ENCODE data around the gene PIK3AP1.
"Not testable (repeated sequence)": the region's sequence is repeated elsewhere in the genome, so short reads cannot be mapped to it uniquely, and the experiment has no call there.

The PIK3AP1 gene

DNA sequence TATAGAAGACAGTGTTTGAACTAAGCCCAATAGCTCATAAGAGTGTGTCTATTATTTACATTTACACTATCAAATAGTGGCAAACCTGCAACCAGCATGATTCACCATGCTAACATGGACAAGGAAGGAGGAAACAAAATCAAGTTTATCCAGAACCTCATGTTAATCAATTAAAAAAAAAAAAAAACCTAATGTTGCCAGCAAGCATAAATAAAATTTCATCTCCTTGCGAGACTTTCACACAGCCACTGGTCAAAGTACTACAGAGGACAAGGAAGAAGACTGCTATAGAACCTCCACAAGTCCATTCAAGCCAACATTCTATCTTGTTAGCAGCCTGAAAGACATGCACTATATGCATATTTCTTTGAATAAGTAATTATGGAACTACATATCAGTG, 143.2 kb downstream of the PIK3AP1 start:
- no peak for DNase-seq (ENCODE audit: low read depth in 3 of 3)

DNA sequence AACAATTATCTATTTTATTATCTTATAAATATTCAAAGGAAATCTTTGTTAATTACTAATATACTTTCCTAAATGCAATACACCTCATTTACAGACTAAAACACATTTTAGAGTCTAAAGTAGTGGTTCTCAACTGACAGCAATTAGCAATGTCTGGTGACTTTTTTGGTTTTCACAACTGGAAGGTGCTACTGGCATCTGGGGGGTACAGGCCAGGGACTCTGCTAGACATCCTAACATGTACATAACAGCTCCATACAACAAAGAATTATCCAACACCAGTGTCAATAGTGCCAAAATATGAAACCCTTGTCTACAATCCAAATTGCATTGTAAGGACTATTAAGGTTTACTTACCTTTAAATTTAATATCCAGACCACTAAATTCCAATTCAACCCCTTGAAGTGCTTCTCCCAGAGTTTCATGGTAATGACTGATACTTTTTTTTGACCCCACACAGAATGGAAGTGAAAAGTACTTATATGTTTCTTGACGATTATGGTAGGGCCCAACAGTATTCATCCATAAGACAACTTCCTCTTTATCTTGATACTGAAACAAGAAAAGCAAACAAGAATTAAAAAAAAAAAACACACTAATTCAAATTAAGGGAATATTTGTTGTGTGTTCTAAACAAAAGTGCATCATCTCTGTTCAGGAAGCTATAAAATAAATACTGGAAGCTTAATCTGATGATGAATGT, 143.9 kb downstream of the PIK3AP1 start:
- DNase-seq (ENCODE audit: low read depth in 3 of 3), result no peak

DNA sequence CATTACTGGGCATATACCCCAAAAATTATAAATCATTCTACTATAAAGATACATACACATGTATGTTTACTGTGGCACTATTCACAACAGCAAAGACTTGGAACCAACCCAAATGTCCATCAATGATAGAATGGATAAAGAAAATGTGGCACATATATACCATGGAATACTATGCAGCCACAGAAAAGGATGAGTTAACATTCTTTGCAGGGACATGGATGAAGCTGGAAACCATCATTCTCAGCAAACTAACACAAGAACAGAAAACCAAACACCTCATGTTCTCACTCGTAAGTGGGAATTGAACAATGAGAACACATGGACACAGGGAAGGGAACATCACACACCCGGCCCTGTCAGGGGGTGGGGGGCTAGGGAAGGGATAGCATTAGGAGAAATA, 145.8 kb downstream of the PIK3AP1 start:
- not testable (repeated sequence) for DNase-seq (ENCODE audit: low read depth in 3 of 3)

DNA sequence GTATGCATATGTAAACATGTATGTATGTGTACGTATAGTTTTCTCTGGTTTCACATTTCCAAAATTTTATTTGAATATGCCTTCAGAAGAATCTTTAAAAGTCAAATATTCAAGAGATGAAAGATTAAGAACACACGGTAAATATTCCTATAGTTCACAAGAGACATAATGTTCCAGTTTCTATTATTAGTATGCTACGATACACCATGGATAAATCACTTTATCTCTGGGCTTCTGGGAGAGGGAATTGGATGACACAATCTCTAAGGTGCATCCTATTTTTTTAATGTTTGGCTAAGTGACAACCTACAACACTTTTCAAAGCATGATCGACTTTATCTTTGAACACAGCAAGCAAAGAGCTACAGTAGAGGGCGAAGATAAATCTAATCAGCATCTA, 147.3 kb downstream of the PIK3AP1 start:
- DNase-seq (ENCODE audit: low read depth in 3 of 3), result no peak

DNA sequence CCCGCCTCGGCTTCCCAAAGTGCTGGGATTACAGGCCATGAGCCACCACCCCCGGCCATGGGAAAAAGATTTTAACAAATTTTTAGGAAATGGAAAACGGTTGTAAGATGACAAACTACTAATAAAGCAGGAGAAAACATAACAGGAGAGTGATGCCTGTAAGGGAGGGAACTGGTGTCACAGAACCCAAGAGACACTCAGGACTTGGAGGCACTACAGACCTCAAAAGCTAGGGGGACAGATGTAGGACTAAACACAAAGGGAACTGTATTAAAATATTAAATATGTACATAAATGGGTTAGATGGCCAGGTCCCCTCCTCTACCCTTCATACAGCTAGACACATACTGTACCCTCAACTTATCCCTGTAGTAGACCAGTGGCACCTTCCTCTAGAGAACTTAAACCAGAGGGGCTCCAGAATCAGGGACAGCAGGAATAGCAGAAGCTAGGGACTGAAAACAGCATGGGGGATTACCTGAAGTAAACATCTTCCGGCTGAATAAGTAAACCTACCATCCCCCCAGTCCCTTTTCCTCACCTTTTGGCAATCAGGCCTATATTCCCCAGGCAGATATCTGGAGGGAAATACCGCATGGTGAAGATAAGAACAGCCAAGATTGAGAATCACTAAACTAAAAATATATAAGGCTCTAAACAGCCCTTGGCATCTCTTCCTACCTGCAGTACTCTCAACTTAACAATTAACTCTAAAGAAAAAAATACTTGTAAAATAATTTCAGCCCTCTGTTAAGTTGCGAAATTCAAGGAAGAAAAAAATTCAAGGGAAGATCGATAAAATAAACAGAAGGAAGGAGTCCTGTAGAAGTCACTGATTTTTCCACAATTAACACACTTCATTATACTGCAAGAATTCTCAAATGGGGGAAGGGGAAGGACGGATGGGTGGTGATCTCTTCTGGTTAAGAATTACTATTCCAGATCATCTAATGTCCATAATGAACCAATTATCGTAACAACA, 149.0 kb downstream of the PIK3AP1 start:
- no peak for DNase-seq (ENCODE audit: low read depth in 3 of 3)

DNA sequence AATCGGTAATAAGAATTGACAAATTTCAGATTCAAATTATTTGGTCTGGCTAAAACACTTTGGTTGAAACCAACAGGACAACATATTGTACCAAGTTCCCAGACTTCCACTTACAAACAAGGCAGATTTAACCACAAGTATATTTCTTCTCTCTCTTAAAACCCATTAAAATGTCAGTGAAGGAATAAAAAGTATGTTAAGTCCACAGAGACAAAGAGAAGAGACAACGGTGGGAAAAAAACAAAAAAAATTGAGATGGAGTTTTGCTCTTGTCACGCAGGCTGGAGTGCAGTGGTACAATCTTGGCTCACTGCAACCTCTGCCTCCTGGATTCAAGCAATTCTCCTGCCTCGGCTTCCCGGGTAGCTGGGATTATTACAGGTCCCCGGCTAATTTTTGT, 149.8 kb downstream of the PIK3AP1 start:
- no peak for DNase-seq (ENCODE audit: low read depth in 3 of 3)

DNA sequence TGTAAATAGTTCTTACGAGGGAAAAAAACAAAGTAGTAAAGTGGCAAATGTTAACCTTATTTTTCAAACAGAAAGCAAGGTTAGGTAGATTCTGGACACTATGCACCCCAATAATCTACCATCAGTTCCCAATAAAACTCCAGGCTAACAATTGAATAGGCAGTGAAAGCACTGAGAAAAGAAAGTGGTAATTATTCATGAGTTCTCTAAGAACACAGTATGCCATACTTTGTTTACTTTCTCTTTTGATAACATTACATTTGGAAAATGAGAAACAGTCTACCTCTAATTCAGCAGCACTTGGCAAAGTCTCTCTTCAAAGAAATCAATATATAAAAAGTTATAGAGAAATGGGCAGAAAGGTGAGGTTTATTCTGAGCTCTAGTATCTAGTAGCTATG, 151.9 kb downstream of the PIK3AP1 start:
- no peak for DNase-seq (ENCODE audit: low read depth in 3 of 3)

DNA sequence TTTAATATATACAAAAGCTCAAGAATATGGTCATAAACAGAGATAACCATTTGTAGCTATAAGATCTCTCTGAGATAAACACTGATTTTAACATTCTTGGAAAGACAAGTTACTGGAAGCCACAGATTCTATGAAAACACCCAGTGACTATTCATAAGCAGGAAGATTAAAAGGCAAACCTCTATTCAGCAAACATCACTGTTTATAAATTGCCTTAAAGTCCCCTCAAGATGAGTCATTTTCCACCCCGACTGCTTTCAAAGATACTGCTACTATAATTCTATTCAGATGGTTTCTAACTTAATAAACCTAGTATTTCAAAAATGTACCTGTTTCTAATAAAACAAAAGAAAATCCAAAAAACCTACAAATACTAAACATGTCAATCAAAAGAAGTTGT, 154.5 kb downstream of the PIK3AP1 start:
- no peak for DNase-seq (ENCODE audit: low read depth in 3 of 3)

DNA sequence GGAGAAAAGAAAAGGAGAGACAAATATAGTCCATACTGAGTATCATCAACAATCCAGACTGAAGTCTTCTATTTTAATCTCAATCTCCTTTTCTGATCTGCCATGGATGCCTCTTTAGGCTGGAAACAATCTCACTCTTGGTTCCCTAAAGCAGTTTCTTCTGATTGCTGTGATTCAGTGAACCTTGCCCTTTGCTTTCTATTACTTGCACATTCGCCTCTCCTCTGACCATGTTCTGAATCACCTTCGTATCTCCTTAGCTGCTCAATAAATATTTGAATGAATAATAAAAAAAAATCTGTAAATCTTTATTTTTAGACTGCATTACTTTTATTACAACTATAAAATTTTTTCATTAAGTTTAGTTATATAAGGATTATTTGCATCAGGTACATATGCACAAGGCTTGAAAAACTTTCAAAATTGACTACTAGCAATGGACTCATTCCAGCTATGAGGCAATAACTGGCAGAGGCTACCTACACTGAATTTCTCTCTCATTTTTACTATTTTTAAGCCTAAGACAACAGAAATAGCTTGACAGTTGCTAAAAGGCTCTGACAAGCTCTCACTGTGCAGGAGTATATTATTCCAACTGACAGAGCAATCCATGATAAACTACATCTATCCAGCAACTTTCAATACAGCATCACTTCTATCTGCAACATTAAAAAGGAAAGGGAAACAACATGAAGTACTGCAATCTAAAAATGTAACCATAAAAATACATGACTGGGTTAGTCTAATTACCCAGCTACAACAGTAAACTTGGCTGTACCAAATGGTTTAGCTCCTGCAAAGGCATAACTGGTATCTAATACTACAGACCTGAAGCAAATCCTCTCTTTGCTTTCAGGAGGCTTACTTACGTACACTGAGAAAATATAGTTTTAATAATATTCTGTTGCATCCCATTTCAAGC, 159.1 kb downstream of the PIK3AP1 start:
- DNase-seq (ENCODE audit: low read depth in 3 of 3), result no peak

DNA sequence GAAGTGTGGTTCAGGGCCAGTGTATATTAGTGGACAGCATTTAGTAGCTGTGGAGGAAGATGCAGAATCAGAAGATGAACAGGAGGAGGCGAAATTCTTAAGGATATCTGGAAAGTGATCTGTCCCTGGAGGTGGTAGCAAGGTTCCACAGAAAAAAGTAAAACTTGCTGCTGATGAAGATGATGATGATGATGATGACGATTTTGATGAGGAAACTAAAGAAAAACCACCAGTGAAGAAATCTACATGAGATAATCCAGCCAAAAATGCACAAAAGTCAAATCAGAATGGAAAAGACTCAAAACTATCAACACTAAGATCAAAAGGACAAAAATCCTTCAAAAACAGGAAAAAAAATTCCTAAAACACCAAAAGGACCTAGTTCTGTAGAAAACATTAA, 159.8 kb downstream of the PIK3AP1 start:
- no peak for DNase-seq (ENCODE audit: low read depth in 3 of 3)

DNA sequence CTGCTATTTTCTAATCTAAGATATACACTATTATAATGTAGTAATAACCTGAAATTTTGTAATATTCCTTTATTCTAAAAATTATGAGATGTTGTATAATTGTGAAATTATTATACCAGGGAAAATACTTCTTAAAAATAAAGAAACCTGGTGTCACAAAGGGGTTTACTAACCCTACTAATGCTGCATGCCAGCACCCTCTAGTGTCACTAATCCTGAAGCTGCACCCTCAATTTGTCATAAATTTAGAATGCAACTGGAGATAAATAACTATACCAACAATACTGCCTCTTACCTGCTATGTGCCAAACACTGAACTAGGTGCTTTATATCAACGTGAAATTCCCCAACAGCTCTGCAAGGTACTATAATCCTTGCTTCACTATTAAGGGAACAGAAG, 164.3 kb downstream of the PIK3AP1 start:
- DNase-seq (ENCODE audit: low read depth in 3 of 3), result no peak

DNA sequence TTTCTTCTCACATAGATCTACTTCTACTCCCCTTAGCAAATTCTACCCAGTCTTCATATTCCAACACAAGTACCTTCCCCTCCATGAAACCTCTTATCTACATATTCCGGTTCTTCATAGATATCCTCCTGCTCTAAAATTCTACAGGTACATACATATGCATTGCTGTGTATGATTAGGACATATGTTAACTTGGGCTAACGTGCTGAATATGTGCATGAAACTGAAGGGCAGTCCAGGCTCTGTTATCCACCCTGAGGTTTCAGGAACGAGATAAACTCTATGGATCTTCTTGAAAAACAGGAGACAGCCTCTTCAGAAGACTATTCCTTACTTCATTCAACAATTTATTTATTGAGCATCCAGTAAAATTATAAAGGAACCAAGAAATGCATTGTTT, 165.0 kb downstream of the PIK3AP1 start:
- no peak for DNase-seq (ENCODE audit: low read depth in 3 of 3)

DNA sequence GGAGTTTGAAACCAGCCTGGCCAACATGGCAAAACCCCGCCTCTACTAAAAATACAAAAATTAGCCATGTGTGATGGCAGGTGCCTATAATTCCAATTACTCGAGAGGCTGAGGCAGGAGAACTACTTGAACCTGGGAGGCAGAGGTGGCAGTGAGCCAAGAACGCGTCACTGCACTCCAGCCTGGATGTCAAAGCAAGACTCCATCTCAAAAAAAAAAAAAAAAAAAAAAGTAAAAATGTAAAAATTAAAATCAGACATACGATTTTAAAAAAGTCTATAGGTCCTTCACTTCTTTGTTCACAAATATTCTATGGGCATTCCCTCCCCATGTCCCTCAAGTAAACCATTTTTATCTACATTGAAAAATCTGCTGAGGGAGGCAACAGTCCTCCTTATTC, 171.7 kb downstream of the PIK3AP1 start:
- DNase-seq (ENCODE audit: low read depth in 3 of 3), result no peak

DNA sequence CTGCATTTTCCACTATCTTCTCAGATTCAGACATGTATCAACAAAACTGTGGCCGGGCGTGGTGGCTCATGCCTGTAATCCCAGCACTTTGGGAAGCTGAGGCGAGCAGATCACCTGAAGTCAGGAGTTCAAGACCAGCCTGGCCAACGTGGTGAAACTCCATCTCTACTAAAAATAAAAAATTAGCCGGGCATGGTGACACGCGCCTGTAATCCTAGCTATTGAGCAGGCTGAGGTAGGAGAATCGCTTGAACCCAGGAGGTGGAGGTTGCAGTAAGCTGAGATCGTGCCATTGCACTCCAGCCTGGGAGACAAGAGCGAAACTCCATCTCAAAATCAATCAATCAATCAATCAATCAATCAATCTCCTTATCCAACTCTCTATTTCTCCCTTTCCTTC, 174.8 kb downstream of the PIK3AP1 start:
- DNase-seq (ENCODE audit: low read depth in 3 of 3), result not testable (repeated sequence)
